Tibial artery (tissue), 4 donors: ENCODE data around the gene PAQR6.

ENCODE experiments used
- DNase-seq, 2 donors: peaks; one replicate each; pipeline ENCODE4 v3.0.0-alpha.2; 2019
- H3K27ac ChIP-seq, 2 donors: fragments of 200-600 bp; sonication (generic) in 1 of 2; 1 replicate in 1 of 2; 2 replicates in 1 of 2; pipeline ENCODE4 v1.5.1; 2018 to 2019; ENCODE audit warnings: mild to moderate bottlenecking in 1 of 2
- H3K27me3 ChIP-seq, 2 donors: fragments of 200-600 bp; sonication (generic) in 1 of 2; one replicate each; pipeline versions ENCODE4 v1.5.1 to v1.6.0; 2016 to 2019
- H3K36me3 ChIP-seq, 3 donors: fragments of 200-600 bp; sonication (generic) in 2 of 3; one replicate each; pipeline ENCODE4 v1.5.1; 2016 to 2019; ENCODE audit warnings: mild to moderate bottlenecking in 2 of 3
- H3K4me1 ChIP-seq, 4 donors: fragments of 200-600 bp; sonication (generic) in 2 of 4; 1 replicate in 3 of 4; 2 replicates in 1 of 4; pipeline ENCODE4 v1.5.1; 2016 to 2019
- H3K4me3 ChIP-seq, 2 donors: fragments of 200-600 bp; sonication (generic) in 1 of 2; 1 replicate in 1 of 2; 2 replicates in 1 of 2; pipeline ENCODE4 v1.5.1; 2018 to 2019; ENCODE audit warnings: mild to moderate bottlenecking in 2 of 2
- H3K9me3 ChIP-seq, 3 donors: fragments of 200-600 bp; sonication (generic) in 1 of 3; one replicate each; pipeline ENCODE4 v1.5.1; 2016 to 2019
- CTCF ChIP-seq, 2 experiments: fragments of 200-600 bp in 1 of 2; fragments of 450-650 bp in 1 of 2; IDR thresholded peaks; one replicate each; pipeline ENCODE4 v1.5.1; 2017 to 2019; ENCODE audit warnings: antibody characterized with exemption in 2 of 2, mild to moderate bottlenecking in 1 of 2, moderate library complexity in 1 of 2
- intact Hi-C: fragments of 100-400 bp; cut with DNase I; formaldehyde crosslinking; loops from one replicate; pipeline ENCODE4 v1.15.0; 2023; ENCODE audit warnings: low total_unique reads

Gene PAQR6

GRCh38 chr1:156276966-156277381, 29.1 kb upstream of the PAQR6 start:
- H3K27ac ChIP-seq: no peak overlapping the region
- no peaks in the 10 kb centered on the region for H3K9me3 ChIP-seq
- H3K27me3 ChIP-seq: no peaks in the 10 kb centered on the region
- H3K4me1 ChIP-seq: peaks cover 0 to 21% (median 15%) of the 10 kb centered on the region in 4 donors
- peak in 1 of 2 donors; percentile 31 for DNase-seq
- intact Hi-C loops: no loop called here
- H3K36me3 ChIP-seq: peaks cover 68 to 79% (median 70%) of the 10 kb centered on the region in 3 donors
- no peak for TF ChIP-seq CTCF (IDR thresholded peaks at IDR 0.05)
- no peak overlapping the region for H3K4me3 ChIP-seq

GRCh38 chr1:156276532-156276931, 28.7 kb upstream of the PAQR6 start:
- Histone ChIP-seq H3K4me3 (no peak overlapping the region), H3K36me3 (peaks cover 72 to 83% (median 74%) of the 10 kb centered on the region in 3 donors), H3K27ac (no peak overlapping the region), H3K27me3 (no peaks in the 10 kb centered on the region), H3K4me1 (peaks cover 0 to 16% (median 12%) of the 10 kb centered on the region in 4 donors), H3K9me3 (no peaks in the 10 kb centered on the region)
- DNase-seq: no peak
- intact Hi-C loops: no loop called here
- TF ChIP-seq CTCF (IDR thresholded peaks at IDR 0.05): no peak

GRCh38 chr1:156270314-156270713, 22.5 kb upstream of the PAQR6 start:
- peaks cover 84 to 100% (median 93%) of the 10 kb centered on the region in 3 donors for H3K36me3 ChIP-seq
- DNase-seq: no peak
- no peaks in the 10 kb centered on the region for H3K4me1 ChIP-seq
- no peaks in the 10 kb centered on the region for H3K9me3 ChIP-seq
- intact Hi-C loops: no loop called here
- H3K27me3 ChIP-seq: no peaks in the 10 kb centered on the region
- no peak for TF ChIP-seq CTCF (IDR thresholded peaks at IDR 0.05)
- no peak overlapping the region for H3K4me3 ChIP-seq
- no peak overlapping the region for H3K27ac ChIP-seq

GRCh38 chr1:156268336-156268735, 20.5 kb upstream of the PAQR6 start:
- H3K36me3 ChIP-seq: peaks cover 81 to 100% (median 91%) of the 10 kb centered on the region in 3 donors
- no peak for TF ChIP-seq CTCF (IDR thresholded peaks at IDR 0.05)
- no peaks in the 10 kb centered on the region for H3K27me3 ChIP-seq
- intact Hi-C loops: no loop called here
- H3K9me3 ChIP-seq: no peaks in the 10 kb centered on the region
- DNase-seq: no peak
- H3K4me3 ChIP-seq: no peak overlapping the region
- H3K27ac ChIP-seq: no peak overlapping the region
- no peaks in the 10 kb centered on the region for H3K4me1 ChIP-seq

GRCh38 chr1:156266051-156266450, 18.2 kb upstream of the PAQR6 start:
- H3K4me1 ChIP-seq: no peaks in the 10 kb centered on the region
- no peaks in the 10 kb centered on the region for H3K9me3 ChIP-seq
- H3K36me3 ChIP-seq: peaks cover 75 to 100% (median 95%) of the 10 kb centered on the region in 3 donors
- no peak overlapping the region for H3K4me3 ChIP-seq
- no peak for DNase-seq
- H3K27ac ChIP-seq: no peak overlapping the region
- intact Hi-C loops: no loop called here
- no peaks in the 10 kb centered on the region for H3K27me3 ChIP-seq
- TF ChIP-seq CTCF (IDR thresholded peaks at IDR 0.05): no peak

- Histone ChIP-seq H3K27ac (no peak overlapping the region), H3K36me3 (peaks cover 85 to 100% (median 97%) of the 10 kb centered on the region in 3 donors), H3K27me3 (no peaks in the 10 kb centered on the region), H3K4me3 (no peak overlapping the region), H3K4me1 (no peaks in the 10 kb centered on the region), H3K9me3 (no peaks in the 10 kb centered on the region)
- no peak for TF ChIP-seq CTCF (IDR thresholded peaks at IDR 0.05)
- intact Hi-C loops: no loop called here
- DNase-seq: no peak
These were observed 15.4 kb upstream of the PAQR6 start for GRCh38 chr1:156263288-156263655.
